Muscle layer of duodenum (tissue), 2 donors: ENCODE measurements around the gene RASL10A.

Experiments used
- H3K27ac ChIP-seq: one replicate; pipeline ENCODE4 v1.7.0; 2013; ENCODE audit warnings: mild to moderate bottlenecking, low read length
- H3K27me3 ChIP-seq: one replicate; pipeline ENCODE4 v1.7.0; 2013; ENCODE audit warnings: low read depth, mild to moderate bottlenecking, control low read depth, low read length
- H3K36me3 ChIP-seq, 2 donors: one replicate each; pipeline ENCODE4 v1.7.0; 2013; ENCODE audit warnings: low read length in 2 of 2, control low read depth in 1 of 2, mild to moderate bottlenecking in 1 of 2; ENCODE audit not compliant: insufficient read depth in 2 of 2, control insufficient read depth in 1 of 2
- H3K4me1 ChIP-seq, 2 donors: one replicate each; pipeline ENCODE4 v1.7.0; 2013; ENCODE audit warnings: low read length in 2 of 2, mild to moderate bottlenecking in 2 of 2, control low read depth in 1 of 2, moderate library complexity in 1 of 2; ENCODE audit not compliant: insufficient read depth in 2 of 2, control insufficient read depth in 1 of 2
- H3K4me3 ChIP-seq, 2 donors: one replicate each; pipeline ENCODE4 v1.7.0; 2013; ENCODE audit warnings: low read length in 2 of 2, low read depth in 1 of 2, mild to moderate bottlenecking in 1 of 2
- H3K9me3 ChIP-seq, 2 donors: one replicate each; pipeline ENCODE4 v1.7.0; 2013; ENCODE audit warnings: low read length in 2 of 2, control low read depth in 1 of 2, mild to moderate bottlenecking in 1 of 2; ENCODE audit not compliant: control insufficient read depth in 1 of 2
- donor health status: healthy.

The RASL10A gene

DNA sequence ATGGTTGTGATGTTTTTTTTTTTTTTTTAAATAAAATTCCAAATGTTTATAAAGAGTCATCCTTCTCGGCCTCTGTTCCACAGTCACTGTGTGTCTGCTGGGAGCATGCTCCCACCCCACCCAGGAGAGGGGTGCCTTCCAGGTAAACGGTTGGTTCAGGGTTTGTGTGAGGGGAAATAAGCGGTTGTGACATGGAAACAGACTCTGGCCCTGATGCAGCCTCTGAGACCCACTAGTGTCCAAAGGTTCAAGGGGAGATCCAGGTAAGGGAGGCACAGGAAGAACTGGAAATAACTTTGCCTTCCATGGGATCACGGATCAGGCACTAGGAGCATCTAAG, 15.1 kb downstream of the RASL10A start:
- H3K4me3 ChIP-seq, result no peak overlapping the region
- H3K27me3 ChIP-seq, result no peaks in the 10 kb centered on the region
- peaks cover 49 to 52% of the 10 kb centered on the region in 2 donors for H3K36me3 ChIP-seq
- peaks cover 0 to 8% of the 10 kb centered on the region in 2 donors for H3K4me1 ChIP-seq
- H3K27ac ChIP-seq, result no peak overlapping the region
- H3K9me3 ChIP-seq, result no peaks in the 10 kb centered on the region

GRCh38 chr22:29299136-29299900, 16.2 kb downstream of the RASL10A start:
- H3K4me1 ChIP-seq, result peaks cover 0 to 8% of the 10 kb centered on the region in 2 donors
- H3K27me3 ChIP-seq, result no peaks in the 10 kb centered on the region
- H3K9me3 ChIP-seq, result no peaks in the 10 kb centered on the region
- no peak overlapping the region for H3K4me3 ChIP-seq
- H3K27ac ChIP-seq, result no peak overlapping the region
- H3K36me3 ChIP-seq, result peaks cover 56 to 62% of the 10 kb centered on the region in 2 donors

DNA sequence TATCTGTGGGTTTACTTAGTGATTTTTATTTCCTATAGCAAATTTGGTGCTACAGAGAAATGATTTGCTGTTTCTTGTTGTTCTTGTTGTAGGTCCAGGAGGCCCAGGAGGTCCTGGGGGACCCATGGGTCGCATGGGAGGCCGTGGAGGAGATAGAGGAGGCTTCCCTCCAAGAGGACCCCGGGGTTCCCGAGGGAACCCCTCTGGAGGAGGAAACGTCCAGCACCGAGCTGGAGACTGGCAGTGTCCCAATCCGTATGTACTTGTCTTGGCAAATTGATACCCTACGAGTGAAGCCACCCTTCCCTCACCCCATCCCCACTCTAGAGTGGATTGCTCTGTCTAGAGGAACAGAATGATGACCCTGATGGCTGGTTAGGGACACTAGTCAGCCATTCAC, 16.9 kb downstream of the RASL10A start:
- Histone ChIP-seq H3K27ac (no peak overlapping the region), H3K4me3 (no peak overlapping the region), H3K9me3 (no peaks in the 10 kb centered on the region), H3K4me1 (peaks cover 0 to 8% of the 10 kb centered on the region in 2 donors), H3K36me3 (peaks cover 56 to 68% of the 10 kb centered on the region in 2 donors), H3K27me3 (no peaks in the 10 kb centered on the region)

- Histone ChIP-seq H3K4me1 (peaks cover 0 to 11% of the 10 kb centered on the region in 2 donors), H3K27ac (no peak overlapping the region), H3K4me3 (no peak overlapping the region), H3K36me3 (peaks cover 72 to 91% of the 10 kb centered on the region in 2 donors), H3K9me3 (no peaks in the 10 kb centered on the region), H3K27me3 (no peaks in the 10 kb centered on the region)
These were observed 23.1 kb downstream of the RASL10A start for GRCh38 chr22:29292379-29292778.

GRCh38 chr22:29291215-29291614, 24.3 kb downstream of the RASL10A start:
- Histone ChIP-seq H3K36me3 (peaks cover 68 to 88% of the 10 kb centered on the region in 2 donors), H3K27me3 (no peaks in the 10 kb centered on the region), H3K9me3 (no peaks in the 10 kb centered on the region), H3K4me3 (no peak overlapping the region), H3K4me1 (peaks cover 0 to 11% of the 10 kb centered on the region in 2 donors), H3K27ac (no peak overlapping the region)

DNA sequence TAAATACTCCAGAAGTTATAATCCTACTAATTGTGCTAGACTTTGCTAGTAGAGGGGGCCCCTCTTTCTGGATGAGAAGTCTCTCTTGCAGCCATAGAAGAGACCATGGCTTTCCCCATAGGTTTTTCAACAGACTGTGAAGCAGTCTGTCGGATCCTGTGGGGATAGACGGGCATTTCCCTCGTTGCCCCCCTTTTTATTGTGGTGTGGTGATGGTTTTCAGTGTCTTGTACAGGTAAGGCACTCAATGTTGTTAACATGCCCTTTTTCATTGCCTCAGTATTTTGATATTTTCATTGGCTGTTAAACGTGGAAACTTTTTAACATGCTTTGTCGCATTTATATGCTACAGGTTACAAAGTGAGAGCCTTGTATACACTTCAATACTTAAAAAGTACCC, 25.4 kb downstream of the RASL10A start:
- Histone ChIP-seq H3K27me3 (no peaks in the 10 kb centered on the region), H3K4me1 (peaks cover 0 to 11% of the 10 kb centered on the region in 2 donors), H3K4me3 (no peak overlapping the region), H3K9me3 (no peaks in the 10 kb centered on the region), H3K27ac (no peak overlapping the region), H3K36me3 (peaks cover 63 to 87% of the 10 kb centered on the region in 2 donors)

DNA sequence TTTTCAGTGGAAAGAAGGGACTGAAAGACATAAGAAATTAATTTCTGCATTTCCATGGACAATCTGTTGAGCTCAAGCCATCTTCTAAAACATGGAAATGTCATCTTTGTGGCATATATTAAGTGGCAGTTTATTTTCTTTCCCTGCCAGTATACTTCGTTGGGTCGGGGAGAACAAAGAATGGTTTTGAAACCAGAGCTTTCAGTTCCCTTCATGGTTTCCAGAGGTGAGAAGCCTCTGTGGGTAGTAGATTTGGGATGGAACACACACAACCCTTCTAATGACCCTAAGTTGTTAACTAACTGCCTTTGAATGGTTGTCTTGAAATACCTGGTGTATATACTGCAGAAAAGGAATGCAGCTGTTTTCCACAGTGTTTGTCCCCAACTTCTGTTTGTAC, 26.7 kb downstream of the RASL10A start:
- Histone ChIP-seq H3K9me3 (no peaks in the 10 kb centered on the region), H3K4me3 (no peak overlapping the region), H3K36me3 (peaks cover 67 to 89% of the 10 kb centered on the region in 2 donors), H3K27me3 (no peaks in the 10 kb centered on the region), H3K27ac (no peak overlapping the region), H3K4me1 (peaks cover 0 to 11% of the 10 kb centered on the region in 2 donors)

DNA sequence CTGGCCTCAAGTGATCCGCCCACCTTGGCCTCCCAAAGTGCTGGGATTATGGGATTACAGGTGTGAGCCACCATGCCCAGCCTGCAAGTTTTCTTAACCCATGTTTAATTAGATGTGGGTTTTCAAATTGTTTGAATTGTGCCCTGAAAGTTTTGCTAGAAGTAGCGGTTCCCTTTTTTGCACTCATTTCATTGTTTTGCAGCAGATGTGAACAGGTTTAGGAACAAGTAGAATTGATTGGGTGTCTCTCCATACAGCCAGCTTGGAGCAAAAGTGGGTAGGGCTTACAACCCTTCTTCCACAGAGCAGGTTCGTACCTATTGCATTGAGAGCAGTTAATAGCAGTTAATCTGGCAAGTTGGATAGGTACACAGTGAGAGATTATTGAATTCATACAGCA, 31.3 kb downstream of the RASL10A start:
- peaks cover 61 to 83% of the 10 kb centered on the region in 2 donors for H3K36me3 ChIP-seq
- no peaks in the 10 kb centered on the region for H3K9me3 ChIP-seq

DNA sequence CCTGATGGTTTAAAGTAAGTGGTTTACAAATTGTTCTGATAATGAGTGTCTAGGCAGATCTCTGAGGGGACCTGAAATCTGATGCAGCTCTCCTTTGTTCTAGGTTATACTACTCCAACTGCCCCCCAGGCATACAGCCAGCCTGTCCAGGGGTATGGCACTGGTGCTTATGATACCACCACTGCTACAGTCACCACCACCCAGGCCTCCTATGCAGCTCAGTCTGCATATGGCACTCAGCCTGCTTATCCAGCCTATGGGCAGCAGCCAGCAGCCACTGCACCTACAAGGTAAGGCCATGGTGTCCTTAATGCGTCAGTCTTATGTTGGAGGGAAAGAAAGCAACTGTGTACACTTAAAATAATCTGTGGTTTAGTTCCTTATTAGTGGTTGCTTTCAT, 37.6 kb downstream of the RASL10A start:
- Histone ChIP-seq H3K9me3 (no peaks in the 10 kb centered on the region), H3K36me3 (peaks cover 64 to 75% of the 10 kb centered on the region in 2 donors), H3K4me3 (no peak overlapping the region), H3K27me3 (no peaks in the 10 kb centered on the region), H3K4me1 (peaks cover 6 to 33% of the 10 kb centered on the region in 2 donors), H3K27ac (no peak overlapping the region)

More for the DNA sequence above, 31.3 kb downstream of the RASL10A start:
- Histone ChIP-seq H3K27ac (no peak overlapping the region), H3K4me3 (no peak overlapping the region), H3K4me1 (peaks cover 0 to 1% of the 10 kb centered on the region in 2 donors), H3K27me3 (no peaks in the 10 kb centered on the region)

DNA sequence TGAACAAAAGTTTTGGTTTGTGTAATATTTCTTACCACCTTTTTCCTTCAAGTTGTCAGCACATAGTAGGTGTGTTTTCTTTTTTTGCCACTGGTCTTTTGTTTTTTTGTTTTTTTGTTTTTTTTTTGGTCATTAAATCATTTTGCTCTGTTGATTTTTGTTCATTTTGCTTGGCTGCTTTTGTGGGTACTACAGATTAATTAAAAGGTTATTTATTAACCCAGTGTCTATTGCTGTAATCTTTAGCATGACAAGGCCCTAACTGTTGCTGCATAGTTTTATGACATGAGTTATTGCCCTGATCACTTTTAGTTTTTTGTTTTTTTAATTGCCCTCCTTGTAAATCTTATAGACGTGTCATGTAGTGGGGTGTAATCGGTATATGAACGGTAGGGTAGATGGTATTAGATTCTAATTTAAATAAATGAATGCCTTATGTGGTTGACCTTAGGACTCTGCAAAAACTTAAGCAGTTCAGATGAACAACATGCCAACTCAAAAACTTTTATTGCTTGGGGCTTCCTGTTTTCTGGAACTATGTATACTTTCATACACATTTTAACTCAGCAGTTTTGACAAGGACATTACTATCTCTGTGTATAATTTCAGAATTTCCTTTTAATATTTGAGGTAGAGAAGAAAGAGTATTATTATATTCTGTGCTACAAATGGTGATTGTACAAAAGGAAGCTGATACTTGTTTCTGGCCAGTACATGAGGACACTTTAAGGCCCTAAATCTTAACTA, 39.5 kb downstream of the RASL10A start:
- H3K9me3 ChIP-seq, result no peaks in the 10 kb centered on the region
- H3K36me3 ChIP-seq, result peaks cover 48 to 76% of the 10 kb centered on the region in 2 donors
- H3K4me3 ChIP-seq, result no peak overlapping the region
- H3K4me1 ChIP-seq, result peaks cover 21 to 51% of the 10 kb centered on the region in 2 donors
- H3K27me3 ChIP-seq, result no peaks in the 10 kb centered on the region
- no peak overlapping the region for H3K27ac ChIP-seq

GRCh38 chr22:29275167-29275566, 40.3 kb downstream of the RASL10A start:
- Histone ChIP-seq H3K9me3 (no peaks in the 10 kb centered on the region), H3K4me3 (no peak overlapping the region), H3K36me3 (peaks cover 47 to 72% of the 10 kb centered on the region in 2 donors), H3K4me1 (peaks cover 29 to 57% of the 10 kb centered on the region in 2 donors), H3K27ac (no peak overlapping the region), H3K27me3 (no peaks in the 10 kb centered on the region)
